GM21576 (cell line): Measurements from ENCODE around the gene NAT9.

Experiments used
- ATAC-seq: cut with Tn5 transposase; IDR thresholded peaks from one replicate; pipeline ENCODE4 v1.9.1; 2021; ENCODE audit warnings: mild to moderate bottlenecking, moderate library complexity; ENCODE audit not compliant: unreplicated experiment

NAT9 gene

DNA sequence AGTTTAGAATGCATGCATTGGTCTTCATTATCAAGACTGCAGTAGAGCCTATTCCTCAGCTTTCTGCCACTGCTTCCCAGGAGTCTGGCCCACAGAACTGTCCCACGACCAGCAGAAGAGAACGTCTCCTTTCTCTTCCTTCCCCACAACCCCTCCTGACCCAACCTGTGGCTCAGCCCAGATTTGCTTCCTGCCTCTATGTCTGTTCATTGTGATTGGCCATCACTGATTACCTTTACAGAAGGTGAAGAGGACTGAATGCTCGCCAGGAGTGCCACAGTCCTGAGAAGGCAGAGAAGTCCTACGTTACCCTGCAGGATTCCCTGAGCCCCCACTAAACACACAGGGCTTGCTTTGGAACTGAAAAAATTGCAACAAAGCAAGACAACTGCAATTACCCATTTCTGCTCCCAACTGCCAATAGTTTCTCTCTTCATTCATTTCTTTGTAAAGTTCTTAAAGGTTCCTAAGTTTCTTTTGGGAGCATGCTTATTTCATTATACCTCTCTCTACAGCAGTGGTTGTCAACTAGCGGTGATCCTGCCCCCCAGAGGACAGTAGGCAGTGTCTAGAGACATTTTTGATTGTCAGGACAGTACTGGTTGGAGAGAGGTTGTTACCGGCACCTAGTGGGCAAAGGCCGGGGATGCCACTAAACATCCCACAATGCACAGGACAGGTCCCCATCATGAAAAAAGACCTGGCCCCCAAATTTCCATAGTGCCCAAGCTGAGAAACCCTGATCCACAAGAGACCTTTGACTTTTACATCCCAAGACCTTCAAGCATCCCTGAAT, 4.5 kb upstream of the NAT9 start:
- no peak for ATAC-seq

DNA sequence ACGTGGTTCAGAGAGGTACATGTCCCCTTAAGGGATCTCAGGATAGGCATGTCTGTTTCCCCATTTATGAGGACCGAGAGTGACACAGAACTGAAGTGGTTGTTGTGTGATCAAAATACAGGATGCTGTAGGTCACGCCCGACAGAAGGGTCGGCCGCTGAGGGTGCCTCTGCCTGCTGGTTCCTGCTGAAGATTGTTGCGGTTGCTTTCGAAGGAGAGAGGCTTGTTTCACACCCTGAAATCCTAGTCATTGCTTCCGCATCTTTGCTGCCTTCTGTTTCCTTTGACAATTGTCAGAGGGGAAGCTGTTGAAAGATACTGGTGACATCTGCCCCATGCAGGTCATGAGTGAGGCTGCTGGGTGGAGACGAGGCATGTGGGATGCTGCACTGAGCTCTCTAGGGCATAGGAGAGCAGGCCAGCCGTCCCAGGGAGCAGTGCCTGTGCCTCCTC, 3.8 kb upstream of the NAT9 start:
- ATAC-seq = no peak

DNA sequence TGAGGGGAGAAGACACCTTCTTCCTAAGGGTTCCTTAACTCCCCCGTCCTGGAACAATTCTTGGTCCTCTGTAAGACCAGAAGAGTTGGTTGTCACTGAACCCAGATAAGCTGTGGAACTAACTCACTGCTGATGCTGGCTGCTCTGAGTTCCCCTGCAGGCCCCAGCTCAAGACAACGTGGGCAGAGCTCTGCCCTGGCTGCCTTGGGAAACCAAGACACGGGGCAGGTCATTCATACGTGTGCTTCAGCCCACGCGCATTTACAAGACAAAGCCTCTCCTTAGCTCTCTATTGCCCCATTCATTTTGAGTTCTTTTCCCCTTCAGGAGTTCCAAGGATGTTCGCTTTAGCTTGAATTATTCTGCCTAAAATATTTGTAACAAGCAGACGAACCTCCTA, 3.4 kb upstream of the NAT9 start:
- ATAC-seq = no peak

DNA sequence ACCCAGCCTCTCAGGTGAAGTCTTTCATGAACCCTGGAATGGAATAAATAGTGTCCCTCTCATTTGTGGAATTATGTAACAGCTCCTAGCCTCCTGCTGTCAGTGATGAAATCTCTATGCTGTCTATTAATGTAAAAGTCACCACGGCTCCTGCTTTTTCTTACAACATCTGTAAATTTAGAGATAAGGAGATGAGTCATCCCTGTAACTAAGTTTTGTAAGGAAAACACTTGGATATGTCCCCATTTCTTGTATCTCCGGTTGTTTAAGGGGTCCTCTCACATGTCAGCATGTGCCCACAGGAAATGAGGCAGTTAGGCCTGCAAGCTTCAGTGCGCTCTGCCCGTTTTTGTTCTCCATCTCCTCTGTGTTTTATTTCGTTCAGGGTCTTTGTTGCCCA, 2.8 kb upstream of the NAT9 start:
- ATAC-seq = no peak

DNA sequence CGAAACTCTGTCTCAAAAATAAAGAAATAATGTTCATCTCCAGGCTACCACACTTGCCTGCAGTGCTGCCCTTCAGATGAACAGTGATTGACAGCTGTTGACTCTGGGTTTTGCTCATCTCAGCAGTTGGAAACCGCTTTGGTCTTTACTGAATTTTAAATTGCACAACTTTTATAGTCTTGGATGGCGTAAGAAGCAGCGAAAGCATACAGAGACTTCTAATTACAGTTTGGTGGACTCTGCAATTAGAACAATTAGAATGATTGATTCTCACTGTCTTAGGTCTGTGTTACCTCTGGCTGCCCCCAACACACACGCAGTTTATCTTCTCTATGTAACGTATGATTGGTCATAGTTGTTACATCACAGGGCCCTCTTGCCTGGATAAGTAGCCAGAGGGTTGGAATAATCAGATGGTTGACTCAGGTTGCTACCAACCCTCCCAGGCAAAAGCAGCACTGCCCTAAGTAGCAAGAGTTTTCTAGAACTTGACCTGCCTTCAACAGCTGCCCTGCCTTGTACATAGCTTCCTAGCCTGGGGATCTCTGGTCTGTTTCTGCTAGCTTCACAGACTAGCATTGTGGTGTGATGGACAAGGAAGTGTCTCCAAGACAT, 1.9 kb upstream of the NAT9 start:
- ATAC-seq = no peak

DNA sequence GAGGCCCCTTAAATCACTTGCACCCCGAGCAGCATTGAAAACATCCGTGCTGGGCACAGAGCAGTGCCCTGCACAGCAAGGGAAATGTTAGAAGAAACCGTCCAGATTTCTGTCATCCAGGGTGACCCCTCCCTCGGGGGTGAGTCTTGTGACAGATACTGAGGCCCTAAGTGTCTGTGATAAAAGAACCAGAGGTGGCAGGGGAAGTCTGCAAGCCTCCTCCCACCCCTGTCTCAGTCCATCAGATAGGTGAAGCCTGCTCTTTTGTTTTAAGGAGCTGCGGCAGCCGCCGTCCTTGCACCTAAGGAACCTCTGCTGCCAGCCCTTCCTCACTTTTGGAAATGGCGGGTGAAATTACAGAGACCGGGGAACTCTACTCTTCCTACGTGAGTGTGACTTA, 845 bp upstream of the NAT9 start:
- ATAC-seq = no peak

DNA sequence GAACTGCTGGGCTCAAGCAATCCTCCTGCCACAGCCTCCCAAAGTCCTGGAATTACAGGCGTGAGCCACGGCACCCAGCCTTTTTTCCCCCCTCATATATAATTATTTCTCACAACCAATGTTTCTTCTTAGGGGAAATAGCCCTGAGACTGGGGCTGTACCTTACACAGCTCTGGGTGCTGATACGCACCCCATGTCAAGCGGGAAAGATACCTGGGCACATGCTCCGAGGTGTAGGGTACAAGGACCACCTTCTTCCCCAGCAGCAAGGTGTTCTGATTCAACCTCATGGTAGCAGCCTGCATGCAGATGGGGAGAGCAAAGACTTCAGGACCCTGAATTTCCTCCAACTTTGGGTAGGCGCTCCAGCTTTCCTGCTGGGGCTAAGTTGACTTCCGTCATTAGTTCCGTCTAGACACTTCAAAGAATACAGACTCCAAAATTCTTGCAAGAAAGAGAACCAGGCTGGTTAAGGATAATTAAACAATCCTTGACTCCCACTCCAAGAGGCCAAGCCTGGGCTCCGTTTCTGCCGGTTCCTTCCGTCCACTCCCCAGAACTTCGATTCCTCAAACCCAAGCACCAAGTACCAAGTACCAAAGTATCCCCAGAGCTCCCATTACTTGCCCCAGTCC, 619 bp downstream of the NAT9 start:
- ATAC-seq = no peak

DNA sequence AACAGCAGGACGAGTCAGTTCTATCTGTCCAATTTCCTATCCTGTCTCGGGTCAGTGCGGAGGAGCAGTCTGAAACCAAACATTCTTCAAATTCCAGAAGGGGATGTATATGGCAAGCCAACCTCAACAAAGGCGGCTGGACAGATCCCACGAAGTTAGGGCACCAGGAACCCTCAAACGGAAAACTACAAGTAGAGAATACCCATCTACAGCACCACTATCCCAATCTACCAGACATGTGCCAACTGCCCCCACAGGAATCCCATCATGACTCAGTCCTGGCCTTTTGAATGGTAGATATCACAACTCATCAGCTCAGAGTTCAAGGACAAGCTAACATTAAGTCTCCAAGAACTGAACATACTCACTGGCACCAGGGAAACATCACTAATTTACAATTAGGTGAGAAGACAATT, 2.3 kb downstream of the NAT9 start:
- ATAC-seq = no peak

DNA sequence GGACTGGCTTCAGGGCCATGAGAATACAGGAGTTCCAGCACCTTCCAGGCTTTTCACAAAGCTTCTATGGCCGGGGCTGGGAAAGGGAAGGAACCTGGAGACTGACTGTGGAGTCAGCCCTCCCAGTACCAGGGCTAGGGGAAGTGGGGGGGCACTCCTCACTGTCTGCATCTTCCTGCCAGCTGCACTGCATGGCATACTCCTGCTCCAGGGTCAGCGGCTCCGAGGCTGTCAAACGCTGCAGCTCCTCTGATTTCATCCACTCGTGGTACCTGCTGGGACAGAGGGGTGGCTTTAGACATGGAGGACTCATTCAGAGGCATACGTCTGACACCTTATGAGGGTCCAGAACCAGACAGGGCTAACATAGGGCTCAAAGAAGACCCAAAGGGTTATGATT, 2.7 kb downstream of the NAT9 start:
- no peak for ATAC-seq

DNA sequence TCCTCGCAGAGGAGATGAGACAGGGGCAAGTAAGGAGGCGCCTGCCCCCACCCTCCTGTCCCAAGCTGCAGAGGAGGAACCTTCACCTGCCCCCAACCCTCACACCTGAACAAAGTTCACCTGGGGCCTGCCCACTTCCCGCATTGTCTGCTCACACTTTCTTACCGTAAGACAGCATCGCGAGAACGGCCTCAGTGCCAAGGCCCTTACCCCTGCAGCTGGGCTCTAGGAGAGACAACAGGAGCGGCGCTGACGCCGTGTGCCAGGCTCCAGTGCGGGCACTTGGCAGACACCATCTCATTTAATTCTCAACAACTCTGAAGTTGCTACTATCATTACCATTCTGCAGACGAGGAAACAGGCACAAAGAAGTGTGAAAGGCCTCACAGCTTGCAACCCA, 4.1 kb downstream of the NAT9 start:
- ATAC-seq = no peak

DNA sequence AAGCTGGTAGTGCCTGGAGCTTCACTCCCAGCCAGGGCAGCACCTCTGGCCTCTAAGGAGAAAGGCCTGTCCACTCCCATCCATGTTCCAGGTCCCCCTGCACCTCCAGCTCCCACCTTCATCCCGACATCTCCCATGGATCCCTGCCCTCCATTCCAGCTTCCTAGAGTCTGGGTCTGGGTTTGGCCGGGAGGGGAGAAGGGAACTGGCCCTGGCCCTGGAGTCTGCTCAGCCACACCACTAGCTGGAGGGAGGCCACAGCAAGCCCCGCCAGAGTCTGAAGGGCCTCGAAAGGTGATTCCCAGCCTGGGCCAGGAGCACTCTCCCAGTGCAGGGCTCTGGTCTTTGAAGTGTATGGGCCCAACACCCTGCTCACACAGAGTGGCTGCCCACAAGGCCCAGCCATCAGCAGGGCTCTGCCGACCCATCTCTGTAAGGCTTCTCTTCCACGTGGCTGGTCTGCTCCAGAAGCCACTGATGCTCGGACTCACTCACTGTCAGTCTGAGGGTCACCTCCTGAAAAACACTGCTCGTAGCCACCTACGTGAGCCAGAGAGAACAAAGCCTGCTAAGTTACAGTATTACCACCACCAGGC, 4.7 kb downstream of the NAT9 start:
- no peak for ATAC-seq

DNA sequence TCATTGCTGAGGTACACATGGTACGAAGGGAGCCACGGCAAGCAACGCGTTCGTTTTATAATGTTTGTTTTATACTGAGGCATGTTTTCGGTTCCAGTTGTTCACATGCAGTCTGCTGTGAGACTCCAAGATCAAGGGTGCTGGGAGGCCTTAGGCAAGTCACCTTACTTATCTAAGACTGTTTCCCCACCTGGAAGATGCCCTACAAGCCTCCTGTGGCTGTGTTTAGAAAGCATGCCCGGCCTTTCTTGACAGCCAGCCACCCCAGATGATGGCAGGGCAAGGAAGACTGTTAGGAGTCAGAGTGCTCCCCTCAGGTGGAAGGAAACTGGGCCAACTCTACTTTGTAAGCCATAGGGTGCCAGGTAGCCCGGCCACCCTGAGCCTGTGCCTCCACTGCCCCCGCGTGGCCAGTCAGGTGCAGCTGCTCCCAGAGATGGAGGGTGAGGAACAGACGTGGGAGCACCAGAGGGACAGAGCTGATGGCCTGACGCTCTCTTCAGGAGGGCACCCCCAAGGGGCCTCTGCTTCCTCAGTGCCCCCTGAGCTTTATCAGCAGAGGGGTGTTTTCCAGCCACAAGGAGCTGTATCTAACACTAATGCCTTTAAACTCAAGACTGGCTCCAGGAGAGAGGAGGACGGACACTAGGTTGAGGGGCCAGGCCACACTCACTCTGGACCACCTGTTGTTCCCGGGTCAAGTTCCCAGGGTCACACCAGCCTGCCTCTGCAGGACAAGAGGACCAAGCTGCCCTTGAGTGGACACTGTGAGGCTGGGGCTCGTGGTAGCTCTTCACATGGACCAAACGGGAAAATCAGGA, 5.4 kb downstream of the NAT9 start:
- peak; percentile 59 for ATAC-seq

DNA sequence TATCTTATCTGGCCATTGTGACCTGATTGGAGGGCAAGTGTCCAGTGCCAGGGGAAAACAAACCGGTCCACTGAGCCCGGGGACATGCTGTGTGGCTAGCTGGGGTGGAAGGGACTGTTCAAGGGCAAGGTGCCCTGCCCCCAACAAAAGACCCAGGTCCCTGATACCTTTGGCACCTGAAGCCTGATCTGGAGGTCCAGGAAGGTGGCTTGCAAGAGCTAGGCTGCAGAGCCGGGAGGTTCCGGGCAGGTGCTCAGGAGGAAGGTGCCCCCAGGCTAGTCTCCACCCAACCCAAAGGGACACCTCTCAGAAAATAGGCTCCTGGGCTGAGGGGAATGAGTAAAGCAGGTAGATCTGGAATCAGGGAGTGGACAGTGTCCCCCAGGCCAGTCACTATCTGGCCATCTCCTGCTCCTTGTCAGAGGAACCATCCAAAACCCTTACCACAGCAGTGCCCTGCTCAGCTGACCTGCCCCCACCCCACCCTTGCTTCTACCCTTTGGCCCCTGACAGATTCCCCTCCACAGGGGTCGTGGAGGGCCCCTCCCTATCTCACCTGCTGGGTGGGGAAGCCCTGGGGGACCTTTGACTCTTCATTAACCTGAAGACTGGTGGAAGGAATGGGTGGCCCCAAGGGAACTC, 6.2 kb downstream of the NAT9 start:
- ATAC-seq = no peak

DNA sequence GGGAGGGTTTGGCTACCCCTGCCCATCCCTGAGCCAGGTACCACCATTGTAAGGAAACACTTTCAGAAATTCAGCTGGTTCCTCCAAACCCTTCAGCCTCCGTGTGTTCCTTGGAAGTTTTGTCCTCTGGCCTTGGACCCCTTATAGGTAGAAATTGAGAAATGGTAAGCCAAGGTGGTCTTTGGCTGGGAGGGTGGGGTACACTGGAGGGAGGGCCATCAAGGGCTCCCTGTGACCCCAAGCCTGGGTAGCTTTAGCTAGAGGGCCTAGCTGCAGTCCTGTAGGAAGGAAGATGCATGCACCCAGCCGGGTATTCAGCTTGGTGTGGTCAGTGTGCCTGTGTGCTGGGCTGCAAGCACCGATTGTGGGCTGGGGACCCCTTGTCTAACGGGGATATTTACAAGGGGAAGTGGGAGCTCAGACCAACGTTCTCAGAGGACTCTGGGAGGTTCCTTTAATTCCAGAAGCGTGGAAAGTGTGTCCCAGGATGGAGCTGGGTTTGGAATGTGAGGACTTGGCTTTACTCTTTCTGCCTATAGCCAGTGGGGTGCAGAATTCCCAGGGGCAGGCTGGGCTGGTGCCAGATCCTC, 6.8 kb downstream of the NAT9 start:
- no peak for ATAC-seq

DNA sequence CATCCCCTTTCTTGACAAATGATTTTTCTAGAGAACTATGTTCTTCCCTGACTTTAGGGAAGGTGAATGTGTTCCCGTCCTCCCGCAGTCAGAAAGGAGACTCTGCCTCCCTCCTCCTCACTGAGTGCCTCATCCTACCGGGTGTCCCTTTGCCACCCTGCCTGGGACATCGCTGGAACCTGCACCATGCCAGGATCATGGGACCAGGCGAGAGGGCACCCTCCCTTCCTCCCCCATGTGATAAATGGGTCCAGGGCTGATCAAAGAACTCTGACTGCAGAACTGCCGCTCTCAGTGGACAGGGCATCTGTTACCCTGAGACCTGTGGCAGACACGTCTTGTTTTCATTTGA, 7.4 kb downstream of the NAT9 start:
- ATAC-seq = no peak

DNA sequence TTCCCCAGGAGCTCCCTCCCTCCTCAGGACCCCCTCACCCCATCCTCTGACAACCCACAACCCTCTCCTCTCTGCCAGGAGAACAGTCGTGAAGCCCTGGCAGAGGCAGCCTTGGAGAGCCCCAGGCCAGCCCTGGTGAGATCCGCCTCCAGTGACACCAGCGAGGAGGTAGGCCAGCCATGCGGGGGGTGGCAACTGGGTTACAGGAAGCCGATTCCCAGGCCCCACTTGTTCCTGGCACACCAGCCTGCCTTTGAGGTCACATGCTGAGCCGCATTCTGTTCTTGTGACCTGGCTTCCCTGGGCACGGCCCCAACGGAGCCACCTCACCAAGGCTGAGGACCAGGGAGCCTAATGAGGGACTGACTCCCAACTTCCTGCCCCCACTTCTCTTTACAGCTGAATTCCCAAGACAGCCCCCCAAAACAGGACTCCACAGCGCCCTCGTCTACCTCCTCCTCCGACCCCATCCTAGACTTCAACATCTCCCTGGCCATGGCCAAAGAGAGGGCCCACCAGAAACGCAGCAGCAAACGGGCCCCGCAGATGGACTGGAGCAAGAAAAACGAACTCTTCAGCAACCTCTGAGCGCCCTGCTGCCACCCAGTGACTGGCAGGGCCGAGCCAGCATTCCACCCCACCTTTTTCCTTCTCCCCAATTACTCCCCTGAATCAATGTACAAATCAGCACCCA, 7.9 kb downstream of the NAT9 start:
- ATAC-seq = no peak

DNA sequence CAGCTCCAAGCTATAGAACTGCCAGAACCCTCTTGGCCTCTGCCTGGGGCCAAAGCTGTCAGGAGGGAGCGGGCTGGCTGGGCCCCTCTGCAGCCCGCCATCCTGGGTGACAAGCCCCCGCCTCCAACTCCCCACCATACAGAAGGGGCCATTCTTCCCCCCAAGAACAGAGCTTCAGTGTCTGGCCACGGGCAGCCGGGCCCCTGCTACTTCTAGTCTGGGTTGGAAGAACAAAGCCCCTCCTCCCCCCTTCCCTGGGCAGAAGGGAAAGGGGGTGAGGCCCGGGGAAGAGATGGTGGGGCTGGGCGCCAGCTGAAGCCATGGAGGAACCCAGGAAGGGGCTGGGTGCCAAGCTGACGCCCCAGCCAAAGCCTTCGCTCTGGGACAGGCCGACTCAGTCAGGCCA, 9.0 kb downstream of the NAT9 start:
- ATAC-seq = no peak

DNA sequence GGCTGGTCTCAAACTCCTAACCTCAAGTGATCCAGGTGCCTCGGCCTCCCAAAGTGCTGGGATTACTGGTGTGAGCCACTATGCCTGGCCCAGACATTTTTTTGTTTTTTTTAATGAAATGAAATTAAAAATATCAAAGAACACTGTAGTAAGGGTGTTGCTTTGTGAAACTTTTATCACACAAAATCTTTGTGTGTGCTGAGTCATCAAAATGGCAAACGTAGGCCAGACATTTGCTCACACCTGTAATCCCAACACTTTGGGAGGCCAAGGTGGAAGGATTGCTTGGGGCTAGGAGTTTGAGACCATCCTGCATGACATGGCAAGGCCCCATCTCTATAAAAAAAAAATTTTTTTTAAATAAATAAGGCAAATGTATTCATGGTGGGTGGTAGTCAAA, 9.7 kb downstream of the NAT9 start:
- ATAC-seq = no peak

DNA sequence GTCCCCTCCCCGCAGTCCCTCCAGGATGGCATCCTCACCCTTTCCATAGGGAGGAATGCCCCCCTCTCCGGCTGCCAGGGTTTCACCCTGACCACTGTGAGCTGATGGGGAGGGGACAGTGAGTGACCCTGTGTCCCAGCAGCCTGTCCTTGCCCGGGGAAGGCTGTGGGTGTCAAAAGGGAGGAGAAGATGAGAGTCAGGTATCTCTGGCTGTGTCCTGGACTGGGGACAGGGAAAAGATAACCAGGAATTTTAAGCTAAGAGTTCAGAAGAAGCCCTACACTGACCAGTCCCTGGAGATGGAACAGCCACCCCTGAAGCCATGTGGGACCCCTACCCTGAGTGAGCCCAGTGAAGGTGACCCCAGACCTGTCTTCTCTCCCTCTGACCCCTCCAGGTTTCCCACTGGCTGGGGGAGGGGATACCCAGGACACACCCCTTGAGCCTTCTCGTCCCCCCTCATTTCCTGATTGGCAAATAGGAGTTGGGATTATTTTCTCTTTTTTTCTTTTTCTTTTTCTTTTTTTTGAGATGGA, 11.3 kb downstream of the NAT9 start:
- no peak for ATAC-seq
